T-helper 17 cell (primary cell): Measurements from ENCODE around the gene C11orf65. TPM values are rescaled to one million over a fixed set of nuclear protein-coding genes. Genes with fewer than 3 reads are reported as not detected.
A peak's percentile ranks its signal among the peaks of the same experiment; 100 is the strongest.
"Not testable (repeated sequence)": the region's sequence is repeated elsewhere in the genome, so short reads cannot be mapped to it uniquely, and the experiment has no call there.

ENCODE experiments used
- ATAC-seq: fragments of 150-1000 bp; cut with Tn5 transposase; 2 replicates; pipeline ENCODE4 v1.10.0; 2021; ENCODE audit warnings: mild to moderate bottlenecking, moderate library complexity
- DNase-seq, 3 donors: peaks; one replicate each; pipeline versions ENCODE4 v3.0.0 to v3.0.0-alpha.2; 2020 to 2021
- H3K9me3 ChIP-seq: one replicate; pipeline ENCODE4 v1.7.0; 2013; ENCODE audit warnings: low read length, mild to moderate bottlenecking; ENCODE audit not compliant: control insufficient read depth, poor library complexity, severe bottlenecking
- H3K27ac Mint-ChIP-seq: one replicate; pipeline ENCODE4 v1.8.0; 2022; ENCODE audit warnings: mild to moderate bottlenecking, moderate library complexity, mixed read lengths
- H3K27me3 Mint-ChIP-seq: one replicate; pipeline ENCODE4 v1.8.0; 2022; ENCODE audit warnings: mixed read lengths
- H3K36me3 Mint-ChIP-seq: one replicate; pipeline ENCODE4 v1.8.0; 2022; ENCODE audit warnings: low read depth, mixed read lengths
- H3K4me1 Mint-ChIP-seq: one replicate; pipeline ENCODE4 v1.8.0; 2022; ENCODE audit warnings: mild to moderate bottlenecking, mixed read lengths
- H3K4me3 Mint-ChIP-seq: one replicate; pipeline ENCODE4 v1.8.0; 2022; ENCODE audit warnings: mild to moderate bottlenecking, moderate library complexity, mixed read lengths
- total RNA-seq, 4 donors: library from RNA in 2 of 4; stranded (reverse) in 2 of 4; gene quantifications; one replicate each; pipeline ENCODE4 v1.2.3 and lab custom pipeline; 2022 to 2026

Gene C11orf65
- total RNA-seq, 2 donors from 2014 or later, result 0.96 to 1.7 TPM

DNA sequence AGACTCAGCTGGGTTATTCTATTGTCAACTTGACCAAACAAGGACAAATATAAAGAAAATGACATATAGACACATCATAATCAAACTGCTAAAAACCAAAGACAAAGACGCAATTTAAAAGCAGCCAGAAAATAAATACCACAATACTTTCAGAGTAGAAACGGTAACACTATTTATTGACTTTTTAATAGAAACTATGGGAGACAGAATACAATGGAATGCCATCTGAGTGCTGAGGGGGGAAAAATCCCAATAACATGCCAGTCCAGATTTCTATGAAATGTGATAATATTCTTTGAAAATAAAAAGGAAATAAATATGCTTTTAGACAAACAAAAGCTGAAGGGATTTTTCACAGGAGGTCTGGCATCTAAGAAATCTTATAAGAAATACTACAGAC is 30.7 kb downstream of the C11orf65 start:
- Mint-ChIP-seq H3K27me3 (no peaks in the 10 kb centered on the region), H3K27ac (no peak overlapping the region), H3K4me1 (no peaks in the 10 kb centered on the region), H3K4me3 (no peak overlapping the region), H3K36me3 (no peaks in the 10 kb centered on the region)
- no peaks in the 10 kb centered on the region for H3K9me3 ChIP-seq
- DNase-seq, result no peak
- no peak for ATAC-seq

DNA sequence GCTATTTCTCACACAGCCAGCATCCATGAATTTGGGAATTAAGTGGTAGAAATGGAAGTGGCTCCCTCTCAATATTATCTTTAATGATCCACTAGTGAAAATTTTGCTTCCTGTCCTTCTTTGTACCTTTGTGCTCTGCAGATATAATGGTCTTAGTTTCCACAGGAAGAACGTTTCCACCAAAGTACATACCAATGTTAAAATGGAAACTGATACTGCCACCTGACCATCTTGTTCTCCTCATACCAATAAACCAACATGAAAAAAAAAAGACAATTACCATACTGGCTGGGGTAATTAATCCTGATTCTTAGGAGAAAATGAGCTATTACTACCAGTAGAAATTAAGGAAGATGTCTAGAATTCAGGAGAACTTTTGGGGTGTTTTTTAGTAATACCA is 32.3 kb downstream of the C11orf65 start:
- H3K27me3 Mint-ChIP-seq, result no peaks in the 10 kb centered on the region

DNA sequence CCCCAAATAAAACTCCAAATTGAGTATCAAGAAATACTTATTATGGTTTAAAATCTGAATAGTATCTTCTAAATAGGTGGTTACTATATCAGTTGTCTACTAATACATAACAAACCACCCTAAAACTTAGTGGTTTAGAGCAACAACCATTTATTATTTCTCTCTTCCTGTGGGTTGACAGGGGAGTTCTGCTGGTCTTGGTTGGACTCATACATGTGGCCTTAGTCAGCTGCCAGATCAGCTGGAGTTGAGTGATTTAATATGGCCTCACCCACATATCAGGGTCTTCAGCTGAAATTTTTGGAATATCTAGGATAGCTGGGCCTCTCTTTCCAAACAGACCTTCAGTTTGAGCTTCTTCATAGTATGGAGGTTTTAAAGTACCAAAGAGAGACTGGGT is 34.5 kb downstream of the C11orf65 start:
- H3K4me3 Mint-ChIP-seq, result no peak overlapping the region
- no peaks in the 10 kb centered on the region for H3K27me3 Mint-ChIP-seq
- no peaks in the 10 kb centered on the region for H3K9me3 ChIP-seq
- ATAC-seq, result no peak
- H3K27ac Mint-ChIP-seq, result no peak overlapping the region
- DNase-seq, result no peak
- H3K4me1 Mint-ChIP-seq, result no peaks in the 10 kb centered on the region
- no peaks in the 10 kb centered on the region for H3K36me3 Mint-ChIP-seq

More for the DNA sequence above, 32.3 kb downstream of the C11orf65 start:
- H3K9me3 ChIP-seq, result no peaks in the 10 kb centered on the region
- ATAC-seq (no peak), DNase-seq (no peak)
- Mint-ChIP-seq H3K27ac (no peak overlapping the region), H3K36me3 (no peaks in the 10 kb centered on the region), H3K4me3 (no peak overlapping the region), H3K4me1 (no peaks in the 10 kb centered on the region)

DNA sequence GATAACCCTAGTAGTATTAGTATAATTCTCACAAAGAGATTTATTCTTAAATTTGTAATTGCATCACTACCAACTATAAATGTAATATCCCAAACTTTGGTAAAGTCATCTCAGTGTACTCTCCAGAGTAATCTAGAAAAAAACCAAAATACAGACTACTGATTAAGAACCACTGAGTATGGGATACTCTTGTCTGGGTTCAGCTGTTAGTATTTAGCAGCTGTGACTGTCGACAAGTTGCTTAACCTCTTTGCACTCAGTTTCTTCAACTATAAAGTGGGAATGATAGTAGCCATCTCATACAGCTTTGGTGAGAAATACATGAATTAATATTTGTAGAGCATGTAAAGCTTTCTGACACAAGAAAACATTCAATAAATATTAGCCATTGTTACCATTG is 35.3 kb downstream of the C11orf65 start:
- Mint-ChIP-seq H3K27me3 (no peaks in the 10 kb centered on the region), H3K36me3 (no peaks in the 10 kb centered on the region), H3K4me3 (no peak overlapping the region), H3K27ac (no peak overlapping the region), H3K4me1 (no peaks in the 10 kb centered on the region)
- DNase-seq, result no peak
- H3K9me3 ChIP-seq, result no peaks in the 10 kb centered on the region
- no peak for ATAC-seq

DNA sequence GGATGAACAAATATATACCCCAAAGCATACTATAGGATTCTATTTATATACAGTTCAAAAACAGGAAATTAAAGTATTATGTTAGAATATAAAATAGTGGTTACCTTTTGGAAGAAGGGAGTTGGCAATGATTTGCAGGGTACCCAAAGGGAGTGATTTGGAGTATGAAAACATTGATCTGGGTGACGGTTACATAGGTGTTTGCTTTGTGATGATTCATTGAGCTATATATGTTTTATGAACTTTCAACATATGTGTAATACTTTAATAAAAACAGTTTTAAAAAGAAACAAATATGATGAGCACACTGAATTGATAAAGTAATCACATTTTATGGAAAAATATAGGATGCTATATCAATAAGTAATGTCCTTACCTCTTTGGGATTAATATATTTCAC is 36.0 kb downstream of the C11orf65 start:
- no peak overlapping the region for H3K27ac Mint-ChIP-seq
- no peaks in the 10 kb centered on the region for H3K27me3 Mint-ChIP-seq
- no peaks in the 10 kb centered on the region for H3K36me3 Mint-ChIP-seq
- H3K4me1 Mint-ChIP-seq, result no peaks in the 10 kb centered on the region
- DNase-seq (no peak), ATAC-seq (no peak)
- no peak overlapping the region for H3K4me3 Mint-ChIP-seq
- H3K9me3 ChIP-seq, result no peaks in the 10 kb centered on the region

DNA sequence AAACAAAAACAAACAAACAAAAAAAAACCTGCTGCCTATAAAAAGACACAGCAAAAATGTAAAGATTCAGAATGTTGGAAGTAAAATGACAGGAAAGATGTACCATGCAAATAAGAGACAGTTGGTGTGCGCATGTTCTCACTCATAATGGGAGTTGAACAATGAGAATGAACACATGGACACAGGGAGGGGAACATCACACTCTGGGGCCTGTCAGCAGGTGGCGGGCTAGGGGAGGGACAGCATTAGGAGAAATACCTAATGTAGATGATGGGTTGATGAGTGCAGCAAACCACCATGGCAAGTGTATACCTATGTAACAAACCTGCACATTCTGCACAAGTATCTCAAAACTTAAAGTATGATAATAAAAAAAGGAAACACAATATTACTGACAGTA is 49.8 kb downstream of the C11orf65 start:
- not testable (repeated sequence) for H3K27ac Mint-ChIP-seq, H3K9me3 ChIP-seq, DNase-seq, H3K4me3 Mint-ChIP-seq, H3K36me3 Mint-ChIP-seq, H3K27me3 Mint-ChIP-seq, ATAC-seq, H3K4me1 Mint-ChIP-seq

DNA sequence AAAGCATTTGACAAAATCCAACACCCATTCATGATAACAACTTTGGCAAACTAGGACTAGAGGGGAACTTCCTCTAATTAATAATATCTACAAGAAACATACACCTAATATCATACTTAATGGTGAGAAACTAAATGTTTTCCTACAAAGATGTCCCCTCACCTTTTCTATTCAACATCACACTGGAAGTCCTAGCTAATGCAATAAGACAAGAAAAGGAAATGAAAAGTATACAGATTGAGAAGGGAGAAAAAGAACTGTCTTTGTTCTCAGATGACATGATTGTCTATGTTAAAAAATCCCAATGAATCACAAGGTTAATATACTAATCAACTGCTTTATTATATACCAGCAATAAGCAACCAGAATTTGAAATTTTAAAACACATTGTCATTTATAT is 52.4 kb downstream of the C11orf65 start:
- ATAC-seq (no peak), DNase-seq (no peak)
- Mint-ChIP-seq H3K36me3 (peaks cover 7% of the 10 kb centered on the region), H3K27ac (no peak overlapping the region), H3K4me1 (no peaks in the 10 kb centered on the region), H3K4me3 (no peak overlapping the region), H3K27me3 (peaks cover 7% of the 10 kb centered on the region)
- no peaks in the 10 kb centered on the region for H3K9me3 ChIP-seq

DNA sequence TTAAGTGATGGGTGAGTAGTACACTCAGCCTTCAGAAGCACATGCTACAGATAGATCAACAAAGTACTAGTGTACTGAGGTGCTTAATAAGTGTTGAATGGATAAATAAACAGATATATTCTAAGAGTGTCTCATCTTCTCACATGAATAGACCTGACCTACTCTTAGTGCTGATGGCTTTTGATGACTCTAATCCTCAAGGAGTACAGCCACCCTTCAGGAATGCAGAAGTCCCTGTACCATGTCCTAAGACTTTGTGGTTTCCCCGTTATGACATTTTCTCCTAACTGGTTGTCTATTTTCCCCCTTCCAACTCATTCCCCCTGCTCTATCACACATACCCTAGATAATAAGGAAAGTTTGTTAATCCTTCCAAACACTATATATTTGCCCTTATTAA is 61.6 kb downstream of the C11orf65 start:
- no peaks in the 10 kb centered on the region for H3K9me3 ChIP-seq
- Mint-ChIP-seq H3K27me3 (peaks cover 5% of the 10 kb centered on the region), H3K36me3 (peaks cover 2% of the 10 kb centered on the region), H3K4me1 (no peaks in the 10 kb centered on the region), H3K27ac (no peak overlapping the region), H3K4me3 (no peak overlapping the region)
- ATAC-seq (no peak), DNase-seq (no peak)

DNA sequence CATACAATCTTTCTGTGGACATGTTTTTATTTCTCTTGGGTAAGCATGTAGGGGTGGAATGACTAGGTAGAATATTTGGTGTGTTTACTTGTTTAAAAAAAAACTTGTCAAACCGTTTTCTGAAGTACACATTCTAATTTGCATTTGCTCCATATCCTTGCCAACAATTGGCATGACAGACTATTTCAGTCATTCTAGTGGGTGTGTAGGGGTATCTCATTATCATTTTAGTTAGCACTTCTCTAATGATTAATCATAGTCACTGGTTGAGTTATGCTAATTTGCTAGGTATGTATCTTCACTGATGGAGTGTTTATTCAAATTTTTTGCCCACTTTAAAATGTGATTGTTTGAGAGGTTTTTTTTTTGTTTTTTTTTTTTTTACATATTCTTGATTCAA is 64.3 kb downstream of the C11orf65 start:
- H3K4me1 Mint-ChIP-seq, result no peaks in the 10 kb centered on the region
- DNase-seq (no peak), ATAC-seq (no peak)
- peak overlapping the region; percentile 30 for H3K27ac Mint-ChIP-seq
- H3K27me3 Mint-ChIP-seq, result no peaks in the 10 kb centered on the region
- peaks cover 2% of the 10 kb centered on the region for H3K36me3 Mint-ChIP-seq
- H3K9me3 ChIP-seq, result no peaks in the 10 kb centered on the region
- H3K4me3 Mint-ChIP-seq, result no peak overlapping the region

DNA sequence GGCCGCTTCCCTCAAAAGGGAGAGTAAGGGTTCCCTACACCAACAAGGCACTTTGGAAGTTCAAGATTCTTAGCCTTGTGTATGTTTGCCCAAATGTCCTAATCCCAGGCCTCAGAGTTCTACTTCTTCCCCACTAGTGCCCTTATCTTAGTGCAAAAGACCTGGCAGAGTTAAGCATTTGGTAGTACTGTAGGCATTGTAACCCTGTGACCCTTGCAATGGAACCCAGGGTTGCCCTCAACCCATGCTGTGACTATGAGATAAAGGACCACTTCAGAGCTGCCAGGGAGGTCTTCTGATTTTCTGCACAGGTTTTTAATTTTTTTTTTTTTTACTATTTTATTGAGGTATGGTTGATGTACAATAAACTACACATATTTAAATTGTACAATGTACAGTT is 65.1 kb downstream of the C11orf65 start:
- Mint-ChIP-seq H3K36me3 (peaks cover 2% of the 10 kb centered on the region), H3K27me3 (no peaks in the 10 kb centered on the region), H3K4me1 (no peaks in the 10 kb centered on the region), H3K4me3 (no peak overlapping the region), H3K27ac (peak overlapping the region; percentile 30)
- no peaks in the 10 kb centered on the region for H3K9me3 ChIP-seq
- ATAC-seq (no peak), DNase-seq (no peak)

DNA sequence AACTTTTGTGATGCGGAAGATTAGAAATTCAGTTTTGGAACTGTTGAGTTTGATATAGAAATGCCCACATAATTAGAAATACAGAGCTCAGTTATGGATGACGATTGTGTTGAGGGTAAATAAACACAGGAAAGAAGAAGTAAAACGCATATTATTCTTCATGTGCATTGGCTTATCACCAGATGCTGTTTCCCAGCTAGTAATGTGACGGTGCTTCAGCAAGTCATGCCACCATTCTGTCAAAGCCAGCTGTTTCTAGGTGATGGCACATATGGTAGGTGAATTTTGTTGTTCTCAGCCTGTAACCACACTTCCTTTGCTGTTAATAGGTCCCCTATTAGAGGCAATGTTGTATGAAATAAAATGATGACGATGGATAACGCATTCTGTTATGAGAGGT is 68.9 kb downstream of the C11orf65 start:
- no peak overlapping the region for H3K27ac Mint-ChIP-seq
- no peaks in the 10 kb centered on the region for H3K36me3 Mint-ChIP-seq
- H3K4me3 Mint-ChIP-seq, result no peak overlapping the region
- DNase-seq (no peak), ATAC-seq (no peak)
- H3K27me3 Mint-ChIP-seq, result no peaks in the 10 kb centered on the region
- no peaks in the 10 kb centered on the region for H3K9me3 ChIP-seq
- H3K4me1 Mint-ChIP-seq, result no peaks in the 10 kb centered on the region

DNA sequence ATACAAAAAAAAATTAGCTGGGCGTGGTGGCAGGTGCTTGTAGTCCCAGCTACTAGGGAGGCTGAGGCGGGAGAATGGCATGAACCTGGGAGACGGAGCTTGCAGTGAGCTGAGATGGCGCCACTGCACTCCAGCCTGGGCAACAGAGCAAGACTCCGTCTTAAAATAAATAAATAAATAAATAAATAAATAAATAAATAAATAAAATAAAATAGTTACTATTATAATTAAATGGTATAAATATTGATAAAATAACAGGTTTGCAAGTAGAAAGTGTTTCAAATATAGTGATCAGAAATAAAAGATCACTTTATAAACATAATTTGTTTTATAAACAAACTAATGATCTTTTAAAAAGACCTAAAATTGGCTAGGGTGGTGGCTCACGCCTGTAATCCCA is 70.7 kb downstream of the C11orf65 start:
- H3K27ac Mint-ChIP-seq, DNase-seq, H3K4me1 Mint-ChIP-seq, ATAC-seq, H3K27me3 Mint-ChIP-seq, H3K4me3 Mint-ChIP-seq, H3K36me3 Mint-ChIP-seq, H3K9me3 ChIP-seq: not testable (repeated sequence)

DNA sequence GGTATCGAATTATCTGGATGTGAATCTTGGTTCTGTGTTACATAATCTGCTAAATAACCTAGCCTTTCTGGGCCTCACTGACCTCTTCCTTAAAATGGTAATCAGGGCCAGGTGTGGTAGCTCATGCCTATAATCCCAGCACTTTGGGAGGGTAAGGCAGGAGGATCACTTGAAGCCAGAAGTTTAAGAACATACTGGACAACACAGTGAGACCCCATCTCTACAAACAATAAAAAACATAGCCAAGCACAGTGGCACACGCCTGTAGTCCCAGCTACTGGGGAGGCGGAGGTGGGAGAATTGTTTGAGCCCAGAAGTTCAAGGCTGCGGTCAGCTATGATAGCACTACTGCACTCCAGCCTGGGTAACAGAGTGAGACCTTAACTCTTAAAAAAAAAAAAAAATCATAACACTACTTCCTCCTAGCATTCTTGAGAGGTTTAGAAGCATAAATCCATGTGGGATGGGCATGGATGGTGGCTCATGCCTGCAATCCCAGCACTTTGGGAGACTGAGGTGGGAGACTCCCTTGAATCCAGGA is 72.5 kb downstream of the C11orf65 start:
- no peak overlapping the region for H3K27ac Mint-ChIP-seq

DNA sequence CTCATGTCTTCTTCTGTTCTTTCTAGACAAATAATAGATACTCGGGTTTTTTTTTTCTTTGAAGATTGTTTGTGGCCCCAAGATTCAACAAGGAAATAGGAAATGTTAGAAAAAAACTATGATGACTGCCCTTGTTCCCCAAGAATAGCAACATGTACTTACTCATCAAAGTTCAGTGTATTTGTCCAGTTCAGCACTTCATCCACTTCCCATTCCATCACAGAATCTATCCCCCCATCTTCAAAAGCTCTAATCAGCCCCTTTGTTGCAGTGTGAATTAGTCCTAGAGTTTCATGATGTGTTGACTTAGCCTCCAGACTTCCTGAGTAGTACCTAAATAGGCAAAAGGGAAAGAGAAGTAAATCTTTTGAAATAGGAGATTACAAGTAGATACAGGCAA is 74.3 kb downstream of the C11orf65 start:
- H3K4me1 Mint-ChIP-seq, result no peaks in the 10 kb centered on the region
- H3K9me3 ChIP-seq, result no peaks in the 10 kb centered on the region
- DNase-seq (no peak), ATAC-seq (no peak)
- no peaks in the 10 kb centered on the region for H3K27me3 Mint-ChIP-seq
- H3K4me3 Mint-ChIP-seq, result no peak overlapping the region
- no peak overlapping the region for H3K27ac Mint-ChIP-seq
- H3K36me3 Mint-ChIP-seq, result peaks cover 3% of the 10 kb centered on the region

More for the DNA sequence above, 72.5 kb downstream of the C11orf65 start:
- Mint-ChIP-seq H3K36me3 (peaks cover 3% of the 10 kb centered on the region), H3K4me3 (no peak overlapping the region), H3K27me3 (no peaks in the 10 kb centered on the region), H3K4me1 (no peaks in the 10 kb centered on the region)
- DNase-seq, result no peak
- no peaks in the 10 kb centered on the region for H3K9me3 ChIP-seq
- no peak for ATAC-seq
